Neutrophil (primary cell): ENCODE results near the gene IMPDH1.
A peak's percentile ranks its signal among the peaks of the same experiment; 100 is the strongest.

Experiments
- H3K27ac ChIP-seq: fragments of 200-600 bp; sonication (generic); 2 replicates; pipeline ENCODE4 v1.5.1; 2016; ENCODE audit warnings: mild to moderate bottlenecking, moderate library complexity
- H3K27me3 ChIP-seq: fragments of 200-600 bp; sonication (generic); 2 replicates; pipeline ENCODE4 v1.6.0; 2016; ENCODE audit warnings: mild to moderate bottlenecking
- H3K36me3 ChIP-seq: fragments of 200-600 bp; sonication (generic); 2 replicates; pipeline ENCODE4 v1.5.1; 2017
- H3K4me1 ChIP-seq, 2 experiments: fragments of 200-600 bp in 1 of 2; sonication (generic) in 1 of 2; 1 replicate in 1 of 2; 2 replicates in 1 of 2; pipeline versions ENCODE4 v1.5.1 to v1.6.1; 2013 to 2016; ENCODE audit warnings: low read depth in 1 of 2, low read length in 1 of 2, mild to moderate bottlenecking in 1 of 2, moderate library complexity in 1 of 2; ENCODE audit not compliant: control insufficient read depth in 1 of 2, insufficient read depth in 1 of 2
- H3K4me3 ChIP-seq, 2 experiments: fragments of 200-600 bp in 1 of 2; sonication (generic) in 1 of 2; 1 replicate in 1 of 2; 2 replicates in 1 of 2; pipeline ENCODE4 v1.5.1; 2013 to 2016; ENCODE audit warnings: low read depth in 1 of 2, low read length in 1 of 2, mild to moderate bottlenecking in 1 of 2, moderate library complexity in 1 of 2
- H3K9me3 ChIP-seq: fragments of 200-600 bp; sonication (generic); 2 replicates; pipeline ENCODE4 v1.5.1; 2016
- CTCF ChIP-seq: fragments of 200-600 bp; sonication (generic); IDR thresholded peaks from 2 replicates; pipeline ENCODE4 v1.5.1; 2016; ENCODE audit warnings: antibody characterized with exemption

Gene IMPDH1

GRCh38 chr7:128364166-128364870, 45.5 kb downstream of the IMPDH1 start:
- Histone ChIP-seq H3K4me1 (peaks cover 34 to 38% of the 10 kb centered on the region in 2 experiments), H3K27me3 (no peaks in the 10 kb centered on the region), H3K36me3 (no peaks in the 10 kb centered on the region), H3K4me3 (no peak overlapping the region), H3K27ac (no peak overlapping the region), H3K9me3 (no peaks in the 10 kb centered on the region)
- TF ChIP-seq CTCF: no peak

- Histone ChIP-seq H3K27ac (no peak overlapping the region), H3K4me3 (no peak overlapping the region), H3K4me1 (peaks cover 44 to 48% of the 10 kb centered on the region in 2 experiments), H3K36me3 (no peaks in the 10 kb centered on the region), H3K9me3 (no peaks in the 10 kb centered on the region), H3K27me3 (no peaks in the 10 kb centered on the region)
- TF ChIP-seq CTCF: no peak
Observed at GRCh38 chr7:128363261-128363721, 46.5 kb downstream of the IMPDH1 start.

- TF ChIP-seq CTCF: no peak
- no peak overlapping the region for H3K4me3 ChIP-seq
- no peaks in the 10 kb centered on the region for H3K27me3 ChIP-seq
- no peaks in the 10 kb centered on the region for H3K36me3 ChIP-seq
- H3K4me1 ChIP-seq: peaks cover 50 to 55% of the 10 kb centered on the region in 2 experiments
- H3K27ac ChIP-seq: no peak overlapping the region
- H3K9me3 ChIP-seq: no peaks in the 10 kb centered on the region
Observed at GRCh38 chr7:128362670-128363069, 47.1 kb downstream of the IMPDH1 start.

GRCh38 chr7:128361411-128362379, 48.1 kb downstream of the IMPDH1 start, which contains the start of gene PRRT4:
Gene PRRT4, minus strand, starts transcription at chr7:128361690.
- Histone ChIP-seq H3K27me3 (no peaks in the 10 kb centered on the region), H3K4me3 (peak within 1 kb of the TSS; percentile 65 to 76), H3K4me1 (peaks cover 54% of the 10 kb centered on the region in 2 experiments), H3K27ac (peak within 1 kb of the TSS; percentile 62), H3K36me3 (no peaks in the 10 kb centered on the region), H3K9me3 (no peaks in the 10 kb centered on the region)
- no peak for TF ChIP-seq CTCF

GRCh38 chr7:128360359-128360678, 49.5 kb downstream of the IMPDH1 start:
- no peaks in the 10 kb centered on the region for H3K9me3 ChIP-seq
- peak overlapping the region; percentile 27 for H3K27ac ChIP-seq
- H3K4me1 ChIP-seq: peaks cover 52 to 54% of the 10 kb centered on the region in 2 experiments
- TF ChIP-seq CTCF: no peak
- H3K4me3 ChIP-seq: peak overlapping the region; percentile 65 to 76
- no peaks in the 10 kb centered on the region for H3K27me3 ChIP-seq
- H3K36me3 ChIP-seq: no peaks in the 10 kb centered on the region
